NCI-H460 (cell line): Measurements from ENCODE around the gene ETV7. TPM values are rescaled to one million over a fixed set of nuclear protein-coding genes. Genes with fewer than 3 reads are reported as not detected.

ENCODE experiments used
- DNase-seq: peaks from one replicate; pipeline ENCODE4 v3.0.0-alpha.2; 2016; ENCODE audit warnings: low read depth; ENCODE audit errors: extremely low read depth
- total RNA-seq: library from RNA; depleted of rRNA; stranded (reverse); fragments of >200 nt; shearing (Covaris generic); gene quantifications from 2 replicates; pipeline ENCODE4 v1.2.3, GENCODE V29; 2014

ETV7 gene
- total RNA-seq, 1 experiment from 2014 or later, result 0.52 TPM

- peak; percentile 1 for DNase-seq
Observed at GRCh38 chr6:36386495-36387439, 702 bp downstream of the ETV7 start.

GRCh38 chr6:36384095-36384494 lies 3.4 kb downstream of the ETV7 start:
- DNase-seq, result no peak

GRCh38 chr6:36383606-36384005 lies 3.9 kb downstream of the ETV7 start:
- DNase-seq, result no peak

- no peak for DNase-seq
Observed at GRCh38 chr6:36382976-36383375, 4.5 kb downstream of the ETV7 start.

GRCh38 chr6:36381502-36382389 lies 5.7 kb downstream of the ETV7 start:
- DNase-seq, result no peak

- no peak for DNase-seq
Observed at GRCh38 chr6:36380166-36380565, 7.3 kb downstream of the ETV7 start.

GRCh38 chr6:36378936-36379335 lies 8.5 kb downstream of the ETV7 start:
- no peak for DNase-seq

GRCh38 chr6:36378243-36378920 lies 9.1 kb downstream of the ETV7 start:
- DNase-seq, result no peak

GRCh38 chr6:36377594-36377993 lies 9.9 kb downstream of the ETV7 start:
- no peak for DNase-seq

GRCh38 chr6:36376742-36377141 lies 10.7 kb downstream of the ETV7 start:
- DNase-seq, result no peak

GRCh38 chr6:36376183-36376582 lies 11.3 kb downstream of the ETV7 start:
- no peak for DNase-seq

- DNase-seq, result no peak
Observed at GRCh38 chr6:36375644-36376155, 11.8 kb downstream of the ETV7 start.

GRCh38 chr6:36374972-36375371 lies 12.5 kb downstream of the ETV7 start:
- no peak for DNase-seq

- no peak for DNase-seq
Observed at GRCh38 chr6:36374194-36374593, 13.3 kb downstream of the ETV7 start.

GRCh38 chr6:36373368-36374019 lies 14.0 kb downstream of the ETV7 start:
- DNase-seq, result no peak

GRCh38 chr6:36372088-36372487 lies 15.4 kb downstream of the ETV7 start:
- no peak for DNase-seq

- no peak for DNase-seq
Observed at GRCh38 chr6:36371211-36371610, 16.3 kb downstream of the ETV7 start.

- no peak for DNase-seq
Observed at GRCh38 chr6:36370638-36371037, 16.8 kb downstream of the ETV7 start.

GRCh38 chr6:36368921-36369865 lies 18.3 kb downstream of the ETV7 start:
- DNase-seq, result no peak
